WTC11 (cell line): ENCODE results near the gene GLB1L2. TPM values are rescaled to one million over a fixed set of nuclear protein-coding genes. Genes with fewer than 3 reads are reported as not detected.

Source experiments
- ATAC-seq: fragments of 200-7000 bp; cut with Tn5 transposase; 2 replicates; pipeline ENCODE4 v1.10.0; 2021; ENCODE audit warnings: mild to moderate bottlenecking, moderate library complexity
- CTCF ChIA-PET: fragments of 300-600 bp; sonication (Branson Sonifier 250); formaldehyde crosslinking; loops from one replicate; lab custom pipeline; 2021; ENCODE audit warnings: antibody characterized with exemption; lab: Charles Lee
- POLR2A ChIA-PET: fragments of 350-600 bp; sonication (Branson Sonifier 250); formaldehyde crosslinking; loops from one replicate; lab custom pipeline; 2021; ENCODE audit warnings: antibody characterized with exemption; lab: Charles Lee
- DNase-seq: peaks from one replicate; pipeline ENCODE4 v3.0.0; 2021; ENCODE audit warnings: low spot score
- H3K27ac Mint-ChIP-seq: 2 replicates; pipeline ENCODE4 v1.8.0; 2021; ENCODE audit warnings: mixed read lengths
- H3K27me3 Mint-ChIP-seq: 2 replicates; pipeline ENCODE4 v1.8.0; 2021; ENCODE audit warnings: low read depth, mild to moderate bottlenecking, moderate library complexity, mixed read lengths
- H3K36me3 Mint-ChIP-seq: 2 replicates; pipeline ENCODE4 v1.8.0; 2021; ENCODE audit warnings: mixed read lengths
- H3K4me1 Mint-ChIP-seq: 2 replicates; pipeline ENCODE4 v1.8.0; 2022; ENCODE audit warnings: mixed read lengths
- H3K4me3 Mint-ChIP-seq: 2 replicates; pipeline ENCODE4 v1.8.0; 2021; ENCODE audit warnings: mild to moderate bottlenecking, moderate library complexity, mixed read lengths
- H3K9me3 Mint-ChIP-seq: 2 replicates; pipeline ENCODE4 v1.8.0; 2021; ENCODE audit warnings: mixed read lengths
- ARID4B ChIP-seq: sonication (generic); formaldehyde crosslinking; IDR thresholded peaks from 2 replicates; pipeline ENCODE4 v1.8.0; 2023; ENCODE audit warnings: missing genetic modification reagents, mild to moderate bottlenecking, borderline replicate concordance
- CREM ChIP-seq: sonication (generic); formaldehyde crosslinking; IDR thresholded peaks from 2 replicates; pipeline ENCODE4 v1.8.1; 2022; ENCODE audit warnings: mild to moderate bottlenecking, missing genetic modification reagents, moderate library complexity
- FOXK1 ChIP-seq: sonication (generic); formaldehyde crosslinking; IDR thresholded peaks from 2 replicates; pipeline ENCODE4 v1.8.0; 2022; ENCODE audit warnings: mild to moderate bottlenecking, moderate library complexity, missing genetic modification reagents
- GTF2I ChIP-seq: fragments of 250-450 bp; sonication (Bioruptor Pico); conservative IDR thresholded peaks from 2 replicates; pipeline ENCODE4 v1.4.0; 2021; ENCODE audit warnings: mild to moderate bottlenecking
- IRF2 ChIP-seq: sonication (generic); formaldehyde crosslinking; IDR thresholded peaks from 2 replicates; pipeline ENCODE4 v1.8.0; 2022; ENCODE audit warnings: low read depth, missing genetic modification reagents, borderline replicate concordance
- MXD4 ChIP-seq: fragments of 250-450 bp; sonication (Bioruptor Pico); IDR thresholded peaks from 2 replicates; pipeline ENCODE4 v1.8.0; 2021; ENCODE audit warnings: mild to moderate bottlenecking, moderate library complexity, borderline replicate concordance
- MYBL2 ChIP-seq: sonication (generic); formaldehyde crosslinking; IDR thresholded peaks from 2 replicates; pipeline ENCODE4 v1.8.1; 2023; ENCODE audit warnings: mild to moderate bottlenecking, moderate library complexity, missing genetic modification reagents
- TEAD4 ChIP-seq: sonication (generic); formaldehyde crosslinking; IDR thresholded peaks from 2 replicates; pipeline ENCODE4 v1.8.0; 2022; ENCODE audit warnings: mild to moderate bottlenecking, missing genetic modification reagents
- ZNF532 ChIP-seq: fragments of 250-450 bp; sonication (Bioruptor Pico); IDR thresholded peaks from 2 replicates; pipeline ENCODE4 v1.9.0; 2021; ENCODE audit warnings: mild to moderate bottlenecking, borderline replicate concordance
- total RNA-seq: library from RNA; stranded (reverse); gene quantifications from 3 replicates; pipeline ENCODE4 v1.2.3, GENCODE V29; 2021
- TF ChIP-seq, protein P1 (sequence below): sonication (generic); formaldehyde crosslinking; IDR thresholded peaks from 2 replicates; pipeline ENCODE4 v1.8.1; 2023; ENCODE audit warnings: mild to moderate bottlenecking, missing genetic modification reagents
- TF ChIP-seq, protein P2 (sequence below): fragments of 200-600 bp; IDR thresholded peaks from 2 replicates; pipeline ENCODE4 v1.8.0; 2022; ENCODE audit warnings: antibody characterized with exemption
- TF ChIP-seq, protein P3 (sequence below): fragments of 250-450 bp; sonication (Bioruptor Pico); IDR thresholded peaks from 2 replicates; pipeline ENCODE4 v1.8.0; 2021; ENCODE audit warnings: mild to moderate bottlenecking

GLB1L2 gene
- total RNA-seq, 1 experiment from 2014 or later = 6.0 TPM

DNA sequence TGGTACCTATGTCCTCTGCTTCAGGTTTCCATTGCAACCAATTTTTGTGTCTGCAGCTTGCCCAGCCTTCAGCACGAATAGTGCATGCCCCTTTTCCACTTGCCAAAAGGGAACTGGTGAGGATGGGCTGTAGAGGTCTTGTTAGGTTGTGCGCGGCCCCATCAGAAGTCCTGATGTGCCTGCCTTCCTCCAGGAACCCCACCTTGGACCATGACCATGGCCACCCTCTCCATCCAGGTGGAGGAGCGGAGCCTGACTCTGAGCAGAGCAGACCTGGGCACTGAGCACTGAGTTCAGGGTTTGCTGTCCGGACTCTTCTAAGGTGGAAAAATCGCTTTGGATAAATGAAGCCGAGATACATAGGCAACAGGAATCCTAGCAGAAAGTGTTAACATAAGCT lies 6.9 kb downstream of the GLB1L2 start:
- TF ChIP-seq FOXK1 (CRISPR knock-in tag) = no peak
- TF ChIP-seq, protein P1, sequence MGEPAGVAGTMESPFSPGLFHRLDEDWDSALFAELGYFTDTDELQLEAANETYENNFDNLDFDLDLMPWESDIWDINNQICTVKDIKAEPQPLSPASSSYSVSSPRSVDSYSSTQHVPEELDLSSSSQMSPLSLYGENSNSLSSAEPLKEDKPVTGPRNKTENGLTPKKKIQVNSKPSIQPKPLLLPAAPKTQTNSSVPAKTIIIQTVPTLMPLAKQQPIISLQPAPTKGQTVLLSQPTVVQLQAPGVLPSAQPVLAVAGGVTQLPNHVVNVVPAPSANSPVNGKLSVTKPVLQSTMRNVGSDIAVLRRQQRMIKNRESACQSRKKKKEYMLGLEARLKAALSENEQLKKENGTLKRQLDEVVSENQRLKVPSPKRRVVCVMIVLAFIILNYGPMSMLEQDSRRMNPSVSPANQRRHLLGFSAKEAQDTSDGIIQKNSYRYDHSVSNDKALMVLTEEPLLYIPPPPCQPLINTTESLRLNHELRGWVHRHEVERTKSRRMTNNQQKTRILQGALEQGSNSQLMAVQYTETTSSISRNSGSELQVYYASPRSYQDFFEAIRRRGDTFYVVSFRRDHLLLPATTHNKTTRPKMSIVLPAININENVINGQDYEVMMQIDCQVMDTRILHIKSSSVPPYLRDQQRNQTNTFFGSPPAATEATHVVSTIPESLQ (CRISPR knock-in tag) = no peak
- TF ChIP-seq ZNF532 (CRISPR knock-in tag) = no peak
- no peak for TF ChIP-seq GTF2I (CRISPR knock-in tag)
- TF ChIP-seq, protein P2, sequence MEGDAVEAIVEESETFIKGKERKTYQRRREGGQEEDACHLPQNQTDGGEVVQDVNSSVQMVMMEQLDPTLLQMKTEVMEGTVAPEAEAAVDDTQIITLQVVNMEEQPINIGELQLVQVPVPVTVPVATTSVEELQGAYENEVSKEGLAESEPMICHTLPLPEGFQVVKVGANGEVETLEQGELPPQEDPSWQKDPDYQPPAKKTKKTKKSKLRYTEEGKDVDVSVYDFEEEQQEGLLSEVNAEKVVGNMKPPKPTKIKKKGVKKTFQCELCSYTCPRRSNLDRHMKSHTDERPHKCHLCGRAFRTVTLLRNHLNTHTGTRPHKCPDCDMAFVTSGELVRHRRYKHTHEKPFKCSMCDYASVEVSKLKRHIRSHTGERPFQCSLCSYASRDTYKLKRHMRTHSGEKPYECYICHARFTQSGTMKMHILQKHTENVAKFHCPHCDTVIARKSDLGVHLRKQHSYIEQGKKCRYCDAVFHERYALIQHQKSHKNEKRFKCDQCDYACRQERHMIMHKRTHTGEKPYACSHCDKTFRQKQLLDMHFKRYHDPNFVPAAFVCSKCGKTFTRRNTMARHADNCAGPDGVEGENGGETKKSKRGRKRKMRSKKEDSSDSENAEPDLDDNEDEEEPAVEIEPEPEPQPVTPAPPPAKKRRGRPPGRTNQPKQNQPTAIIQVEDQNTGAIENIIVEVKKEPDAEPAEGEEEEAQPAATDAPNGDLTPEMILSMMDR = no peak
- no peak for TF ChIP-seq CREM
- TF ChIP-seq ARID4B (CRISPR knock-in tag) = no peak
- no peak for TF ChIP-seq IRF2 (CRISPR knock-in tag)
- TF ChIP-seq, protein P3, sequence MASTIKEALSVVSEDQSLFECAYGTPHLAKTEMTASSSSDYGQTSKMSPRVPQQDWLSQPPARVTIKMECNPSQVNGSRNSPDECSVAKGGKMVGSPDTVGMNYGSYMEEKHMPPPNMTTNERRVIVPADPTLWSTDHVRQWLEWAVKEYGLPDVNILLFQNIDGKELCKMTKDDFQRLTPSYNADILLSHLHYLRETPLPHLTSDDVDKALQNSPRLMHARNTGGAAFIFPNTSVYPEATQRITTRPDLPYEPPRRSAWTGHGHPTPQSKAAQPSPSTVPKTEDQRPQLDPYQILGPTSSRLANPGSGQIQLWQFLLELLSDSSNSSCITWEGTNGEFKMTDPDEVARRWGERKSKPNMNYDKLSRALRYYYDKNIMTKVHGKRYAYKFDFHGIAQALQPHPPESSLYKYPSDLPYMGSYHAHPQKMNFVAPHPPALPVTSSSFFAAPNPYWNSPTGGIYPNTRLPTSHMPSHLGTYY = no peak
- TF ChIP-seq TEAD4 = no peak
- TF ChIP-seq MXD4 (CRISPR knock-in tag) = no peak
- TF ChIP-seq MYBL2 = no peak
- ATAC-seq = no peak
- POLR2A ChIA-PET = no interaction called here
- H3K27ac Mint-ChIP-seq = no peak overlapping the region
- no peak overlapping the region for H3K4me3 Mint-ChIP-seq
- H3K4me1 Mint-ChIP-seq = no peaks in the 10 kb centered on the region; the same call in none of the 2 replicates
- H3K27me3 Mint-ChIP-seq = peaks cover 10% of the 10 kb centered on the region
- H3K9me3 Mint-ChIP-seq = no peaks in the 10 kb centered on the region
- no peak for DNase-seq
- CTCF ChIA-PET = no interaction called here
- no peaks in the 10 kb centered on the region for H3K36me3 Mint-ChIP-seq
